Endothelial cell of umbilical vein (primary cell): ENCODE data around the gene WTAP.

ENCODE experiments used
- EZH2 ChIP-seq: IDR thresholded peaks from 2 replicates; pipeline ENCODE4 v1.6.1; 2012; ENCODE audit warnings: borderline replicate concordance, low read depth, mild to moderate bottlenecking, moderate library complexity, low read length, inconsistent platforms; ENCODE audit not compliant: severe bottlenecking
- JUN ChIP-seq: IDR thresholded peaks from 2 replicates; pipeline ENCODE4 v1.6.1; 2011; ENCODE audit warnings: borderline replicate concordance, low read depth; ENCODE audit not compliant: insufficient read length, insufficient read depth
- POLR2A ChIP-seq: IDR thresholded peaks from 2 replicates; pipeline ENCODE4 v1.6.1; 2012; ENCODE audit warnings: low read depth, mild to moderate bottlenecking, control low read depth, low read length
- POLR2AphosphoS5 ChIP-seq: IDR thresholded peaks from 2 replicates; pipeline ENCODE4 v1.6.1; 2012; ENCODE audit warnings: low read depth, mild to moderate bottlenecking, control low read depth, low read length, moderate library complexity; ENCODE audit not compliant: insufficient read depth
- TF ChIP-seq, protein P1 (sequence below), 2 donors: IDR thresholded peaks; 1 replicate in 1 of 2; 2 replicates in 1 of 2; pipeline ENCODE4 v1.5.1; 2011; ENCODE audit warnings: low read length in 2 of 2, mild to moderate bottlenecking in 2 of 2, moderate library complexity in 2 of 2, control low read depth in 1 of 2, inconsistent platforms in 1 of 2, low read depth in 1 of 2; ENCODE audit not compliant: insufficient read depth in 1 of 2; ENCODE audit errors: extremely low read depth in 1 of 2
- TF ChIP-seq, protein P2 (sequence below): IDR thresholded peaks from 2 replicates; pipeline ENCODE4 v1.6.1; 2011; ENCODE audit not compliant: insufficient read depth, insufficient read length

DNA sequence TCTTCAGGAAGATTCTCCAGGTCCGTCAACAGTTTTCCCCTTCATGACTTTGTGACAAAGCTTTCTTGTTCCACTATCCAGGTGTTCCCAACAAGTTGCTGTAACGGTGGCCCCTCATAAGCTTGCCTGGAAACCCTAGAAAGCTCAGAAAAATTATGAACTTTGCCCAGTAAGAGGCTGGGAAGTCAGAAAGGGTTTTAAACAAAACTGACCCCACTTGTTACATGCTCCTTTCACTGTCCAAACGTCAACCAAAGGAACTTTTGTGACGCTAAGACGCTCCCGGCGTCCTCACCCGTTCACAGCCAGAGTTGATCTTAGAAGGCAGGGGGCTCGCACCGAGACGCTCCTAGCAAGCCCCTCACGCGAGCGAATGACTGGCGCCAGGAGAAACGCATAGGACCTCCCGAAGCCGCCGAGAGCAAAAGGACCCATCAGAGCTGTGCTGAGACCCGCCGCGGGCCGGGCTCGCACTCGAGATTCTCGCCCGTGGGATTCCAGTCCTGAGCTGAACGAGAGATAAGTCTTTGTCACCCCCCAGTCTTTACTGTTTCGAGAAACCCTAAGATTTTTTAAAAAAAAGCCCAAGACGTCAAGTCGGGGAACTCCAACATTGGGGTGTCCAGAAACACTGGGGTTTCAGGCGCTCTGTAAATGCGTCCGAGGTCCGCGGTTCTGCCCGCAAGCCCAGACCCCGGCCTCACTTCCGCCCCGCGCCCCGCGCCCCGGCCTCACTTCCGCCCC is 34.0 kb downstream of the WTAP start:
- TF ChIP-seq, protein P1, sequence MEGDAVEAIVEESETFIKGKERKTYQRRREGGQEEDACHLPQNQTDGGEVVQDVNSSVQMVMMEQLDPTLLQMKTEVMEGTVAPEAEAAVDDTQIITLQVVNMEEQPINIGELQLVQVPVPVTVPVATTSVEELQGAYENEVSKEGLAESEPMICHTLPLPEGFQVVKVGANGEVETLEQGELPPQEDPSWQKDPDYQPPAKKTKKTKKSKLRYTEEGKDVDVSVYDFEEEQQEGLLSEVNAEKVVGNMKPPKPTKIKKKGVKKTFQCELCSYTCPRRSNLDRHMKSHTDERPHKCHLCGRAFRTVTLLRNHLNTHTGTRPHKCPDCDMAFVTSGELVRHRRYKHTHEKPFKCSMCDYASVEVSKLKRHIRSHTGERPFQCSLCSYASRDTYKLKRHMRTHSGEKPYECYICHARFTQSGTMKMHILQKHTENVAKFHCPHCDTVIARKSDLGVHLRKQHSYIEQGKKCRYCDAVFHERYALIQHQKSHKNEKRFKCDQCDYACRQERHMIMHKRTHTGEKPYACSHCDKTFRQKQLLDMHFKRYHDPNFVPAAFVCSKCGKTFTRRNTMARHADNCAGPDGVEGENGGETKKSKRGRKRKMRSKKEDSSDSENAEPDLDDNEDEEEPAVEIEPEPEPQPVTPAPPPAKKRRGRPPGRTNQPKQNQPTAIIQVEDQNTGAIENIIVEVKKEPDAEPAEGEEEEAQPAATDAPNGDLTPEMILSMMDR (IDR thresholded peaks at IDR 0.05; ENCODE audit: extremely low read depth in 1 of 2, insufficient read depth in 1 of 2, low read depth in 1 of 2, low read length in 2 of 2): no peak
- TF ChIP-seq POLR2A (no peak), POLR2AphosphoS5 (no peak), EZH2 (no peak), JUN (no peak)
- TF ChIP-seq, protein P2, sequence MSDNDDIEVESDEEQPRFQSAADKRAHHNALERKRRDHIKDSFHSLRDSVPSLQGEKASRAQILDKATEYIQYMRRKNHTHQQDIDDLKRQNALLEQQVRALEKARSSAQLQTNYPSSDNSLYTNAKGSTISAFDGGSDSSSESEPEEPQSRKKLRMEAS: no peak
